Measurements from ENCODE around the gene MYO1C. TPM values are rescaled to one million over a fixed set of nuclear protein-coding genes. Genes with fewer than 3 reads are reported as not detected.

The MYO1C gene
- total RNA-seq, 1 experiment from 2014 or later, result 171 TPM

- Mint-ChIP-seq H3K4me3 (ENCODE audit: unreplicated experiment) (no peak overlapping the region), H3K36me3 (ENCODE audit: insufficient read depth, unreplicated experiment) (peaks cover 5% of the 10 kb centered on the region), H3K9me3 (ENCODE audit: unreplicated experiment) (no peaks in the 10 kb centered on the region), H3K27ac (ENCODE audit: unreplicated experiment) (no peak overlapping the region), H3K4me1 (ENCODE audit: low read depth, unreplicated experiment) (peaks cover 9% of the 10 kb centered on the region), H3K27me3 (ENCODE audit: insufficient read depth, unreplicated experiment) (no peaks in the 10 kb centered on the region)
- no peak for DNase-seq
- no peak for TF ChIP-seq CTCF (IDR thresholded peaks at IDR 0.05; ENCODE audit: insufficient read depth in 1 of 2, low read depth in 1 of 2, low read length in 1 of 2, severe bottlenecking in 1 of 2, unreplicated experiment in 1 of 2)
- intact Hi-C loops (cut with micrococcal nuclease; ENCODE audit: unreplicated experiment), result no loop called here
- CTCF ChIA-PET, result interaction anchor here (0.6 kb wide), 1 partner anchor 597 kb away, joined by 5 read pairs; no protein-coding TSS in a partner anchor
- POLR2A ChIA-PET, result no interaction called here
- no peak overlapping the region for H3K4me3 ChIP-seq (ENCODE audit: low read depth, low read length)
- no peaks in the 10 kb centered on the region for H3K4me1 ChIP-seq
- H3K27me3 ChIP-seq (replicated peaks; ENCODE audit: control insufficient read depth, insufficient read depth, low read length), result no peaks in the 10 kb centered on the region
- H3K9me3 ChIP-seq, result no peaks in the 10 kb centered on the region
- no peaks in the 10 kb centered on the region; the same call in 1 of the 2 replicates for H3K36me3 ChIP-seq (ENCODE audit: control insufficient read depth, insufficient read depth, low read length)
- BruUV-seq (replicated peaks), result no TSS peak
Observed at GRCh38 chr17:1506649-1507267, 14.3 kb upstream of the MYO1C start.

- CTCF ChIA-PET, result interaction anchor here (1.4 to 1.5 kb wide), 2 partner anchors 11 to 125 kb away, joined by 4 to 9 read pairs; partner anchors contain the start of gene INPP5K
- H3K9me3 Mint-ChIP-seq (ENCODE audit: unreplicated experiment), result no peaks in the 10 kb centered on the region
- Histone ChIP-seq H3K4me3 (ENCODE audit: low read depth, low read length) (no peak overlapping the region), H3K36me3 (ENCODE audit: control insufficient read depth, insufficient read depth, low read length) (no peaks in the 10 kb centered on the region; the same call in 1 of the 2 replicates), H3K4me1 (no peaks in the 10 kb centered on the region), H3K27me3 (replicated peaks; ENCODE audit: control insufficient read depth, insufficient read depth, low read length) (no peaks in the 10 kb centered on the region), H3K9me3 (no peaks in the 10 kb centered on the region)
- BruUV-seq (replicated peaks), result no TSS peak
- no peak for TF ChIP-seq CTCF (IDR thresholded peaks at IDR 0.05; ENCODE audit: insufficient read depth in 1 of 2, low read depth in 1 of 2, low read length in 1 of 2, severe bottlenecking in 1 of 2, unreplicated experiment in 1 of 2)
- peaks cover 5% of the 10 kb centered on the region for H3K36me3 Mint-ChIP-seq (ENCODE audit: insufficient read depth, unreplicated experiment)
- DNase-seq, result no peak
- intact Hi-C loops (cut with micrococcal nuclease; ENCODE audit: unreplicated experiment), result no loop called here
- peaks cover 9% of the 10 kb centered on the region for H3K4me1 Mint-ChIP-seq (ENCODE audit: low read depth, unreplicated experiment)
- H3K27ac Mint-ChIP-seq (ENCODE audit: unreplicated experiment), result no peak overlapping the region
- POLR2A ChIA-PET, result interaction anchor here (0.7 kb wide), 1 partner anchor 11 kb away, joined by 3 read pairs; the partner anchor contains the start of gene INPP5K
- H3K4me3 Mint-ChIP-seq (ENCODE audit: unreplicated experiment), result no peak overlapping the region
- no peaks in the 10 kb centered on the region for H3K27me3 Mint-ChIP-seq (ENCODE audit: insufficient read depth, unreplicated experiment)
Observed at GRCh38 chr17:1505586-1505985, 13.1 kb upstream of the MYO1C start.

GRCh38 chr17:1504866-1505265 is 12.4 kb upstream of the MYO1C start:
- Histone ChIP-seq H3K4me3 (ENCODE audit: low read depth, low read length) (no peak overlapping the region), H3K36me3 (ENCODE audit: control insufficient read depth, insufficient read depth, low read length) (no peaks in the 10 kb centered on the region; the same call in 1 of the 2 replicates), H3K9me3 (no peaks in the 10 kb centered on the region), H3K27me3 (replicated peaks; ENCODE audit: control insufficient read depth, insufficient read depth, low read length) (no peaks in the 10 kb centered on the region), H3K4me1 (no peaks in the 10 kb centered on the region)
- ChIA-PET POLR2A (interaction anchor here (0.6 kb wide), 1 partner anchor 49 kb away, joined by 4 read pairs; the partner anchor contains the start of gene CRK), CTCF (interaction anchor here (1.4 to 1.5 kb wide), 2 partner anchors 11 to 125 kb away, joined by 4 to 9 read pairs; partner anchors contain the start of gene INPP5K)
- no peak for DNase-seq
- BruUV-seq (replicated peaks), result no TSS peak
- Mint-ChIP-seq H3K4me1 (ENCODE audit: low read depth, unreplicated experiment) (peaks cover 8% of the 10 kb centered on the region), H3K4me3 (ENCODE audit: unreplicated experiment) (no peak overlapping the region), H3K27me3 (ENCODE audit: insufficient read depth, unreplicated experiment) (no peaks in the 10 kb centered on the region), H3K27ac (ENCODE audit: unreplicated experiment) (no peak overlapping the region), H3K9me3 (ENCODE audit: unreplicated experiment) (no peaks in the 10 kb centered on the region), H3K36me3 (ENCODE audit: insufficient read depth, unreplicated experiment) (peaks cover 5% of the 10 kb centered on the region)
- intact Hi-C loops (cut with micrococcal nuclease; ENCODE audit: unreplicated experiment), result no loop called here
- TF ChIP-seq CTCF (IDR thresholded peaks at IDR 0.05; ENCODE audit: insufficient read depth in 1 of 2, low read depth in 1 of 2, low read length in 1 of 2, severe bottlenecking in 1 of 2, unreplicated experiment in 1 of 2), result no peak
